HCT116 (cell line): ENCODE measurements around the gene TGFBR3L. TPM values are rescaled to one million over a fixed set of nuclear protein-coding genes. Genes with fewer than 3 reads are reported as not detected.

ENCODE experiments used
- ATAC-seq: fragments of 200-7000 bp; cut with Tn5 transposase; 2 replicates; pipeline ENCODE4 v1.9.1; 2020; ENCODE audit warnings: mild to moderate bottlenecking, moderate library complexity
- BruUV-seq: library from RNA; stranded (reverse); fragments of 400-500 nt; replicated peaks from 2 replicates; lab custom pipeline; 2021; lab: Mats Ljungman, UMichigan
- CTCF ChIA-PET: fragments of 300-600 bp; sonication (Branson Sonifier 250); formaldehyde crosslinking; loops from one replicate; lab custom pipeline; 2021; ENCODE audit warnings: antibody characterized with exemption; lab: Charles Lee
- POLR2A ChIA-PET: fragments of 300-600, 350-600 bp; sonication (Branson Sonifier 250); formaldehyde crosslinking; loops from one replicate; lab custom pipeline; 2021; ENCODE audit warnings: antibody characterized with exemption; lab: Charles Lee
- RAD21 ChIA-PET, 2 experiments: fragments of 300-600 bp; sonication (Branson Sonifier 250); formaldehyde crosslinking; loops; one replicate each; lab custom pipeline; 2023; ENCODE audit warnings: low total read pairs in 2 of 2; ENCODE audit not compliant: uncharacterized antibody in 2 of 2, unreplicated experiment in 2 of 2, low non-redundant PET in 1 of 2; lab: Charles Lee
- DNase-seq: peaks from one replicate; pipeline ENCODE4 v3.0.0-alpha.2; 2010; ENCODE audit warnings: low read depth, low spot score
- H2AFZ ChIP-seq: fragments of 200-600 bp; shearing (Covaris generic), sonication (generic); 2 replicates; pipeline ENCODE4 v1.6.1; 2017; ENCODE audit warnings: low read depth, mixed run types, mixed read lengths, antibody characterized with exemption, low read length; ENCODE audit not compliant: poor library complexity, severe bottlenecking
- H3K27ac ChIP-seq: 2 replicates; pipeline ENCODE4 v1.5.1; 2012; ENCODE audit warnings: low read depth, low read length
- H3K27me3 ChIP-seq: fragments of 200-600 bp; sonication (generic); 2 replicates; pipeline ENCODE4 v1.6.1; 2016; ENCODE audit warnings: mixed run types, low read length, mixed read lengths; ENCODE audit not compliant: insufficient read depth
- H3K36me3 ChIP-seq, 2 experiments: fragments of 200-500 bp in 1 of 2; fragments of 200-600 bp in 1 of 2; sonication (Bioruptor generic) in 1 of 2; sonication (generic) in 1 of 2; 2 replicates each; pipeline versions ENCODE4 v1.5.1 to v1.6.1; 2014 to 2016; ENCODE audit warnings: low read length in 2 of 2, inconsistent platforms in 1 of 2, mixed read lengths in 1 of 2, mixed run types in 1 of 2; ENCODE audit not compliant: insufficient read depth in 2 of 2, control insufficient read depth in 1 of 2
- H3K4me1 ChIP-seq, 2 experiments: fragments of 200-600 bp in 1 of 2; sonication (generic) in 1 of 2; 2 replicates each; pipeline versions ENCODE4 v1.5.1 to v1.6.1; 2012 to 2017; ENCODE audit warnings: low read length in 2 of 2, inconsistent platforms in 1 of 2, mild to moderate bottlenecking in 1 of 2, mixed read lengths in 1 of 2, mixed run types in 1 of 2, moderate library complexity in 1 of 2; ENCODE audit not compliant: insufficient read depth in 2 of 2, control insufficient read depth in 1 of 2
- H3K4me2 ChIP-seq: fragments of 200-600 bp; sonication (generic); 2 replicates; pipeline ENCODE4 v1.6.1; 2017; ENCODE audit warnings: mixed run types, low read length, mixed read lengths
- H3K4me3 ChIP-seq, 2 experiments: fragments of 200-600 bp in 1 of 2; sonication (generic) in 1 of 2; replicated peaks in 1 of 2; 2 replicates each; pipeline ENCODE4 v1.5.1; 2011 to 2016; ENCODE audit warnings: low read length in 2 of 2, control low read depth in 1 of 2, low read depth in 1 of 2, mild to moderate bottlenecking in 1 of 2, mixed read lengths in 1 of 2, mixed run types in 1 of 2
- H3K79me2 ChIP-seq: fragments of 200-600 bp; sonication (generic); 2 replicates; pipeline ENCODE4 v1.6.1; 2017; ENCODE audit warnings: mild to moderate bottlenecking, mixed run types, low read length, moderate library complexity, mixed read lengths; ENCODE audit not compliant: insufficient read depth
- H3K9ac ChIP-seq: fragments of 200-600 bp; sonication (generic); 2 replicates; pipeline ENCODE4 v1.6.1; 2016; ENCODE audit warnings: low read length, mixed read lengths
- H3K9me2 ChIP-seq: fragments of 200-600 bp; sonication (generic), shearing (Covaris generic); 2 replicates; pipeline ENCODE4 v1.6.1; 2017; ENCODE audit warnings: mixed run types, mild to moderate bottlenecking, moderate library complexity; ENCODE audit not compliant: insufficient read depth
- H3K9me3 ChIP-seq, 2 experiments: fragments of 200-500 bp in 1 of 2; fragments of 200-600 bp in 1 of 2; sonication (Bioruptor generic) in 1 of 2; sonication (generic) in 1 of 2; 2 replicates each; pipeline ENCODE4 v1.6.1; 2014 to 2017; ENCODE audit warnings: low read length in 2 of 2, mixed read lengths in 2 of 2, inconsistent platforms in 1 of 2, low read depth in 1 of 2, mild to moderate bottlenecking in 1 of 2, mixed run types in 1 of 2, moderate library complexity in 1 of 2; ENCODE audit not compliant: control insufficient read depth in 1 of 2, insufficient read depth in 1 of 2
- H4K20me1 ChIP-seq: fragments of 200-600 bp; sonication (generic), shearing (Covaris generic); 2 replicates; pipeline ENCODE4 v1.6.1; 2017; ENCODE audit warnings: mixed run types, mild to moderate bottlenecking, moderate library complexity; ENCODE audit not compliant: insufficient read depth
- ELF1 ChIP-seq: IDR thresholded peaks from 2 replicates; pipeline ENCODE4 v1.6.1; 2012; ENCODE audit warnings: low read depth, borderline replicate concordance
- FOSL1 ChIP-seq: IDR thresholded peaks from 2 replicates; pipeline ENCODE4 v1.6.1; 2012; ENCODE audit warnings: low read depth
- JUND ChIP-seq: IDR thresholded peaks from 2 replicates; pipeline ENCODE4 v1.6.1; 2012
- POLR2A ChIP-seq: IDR thresholded peaks from 2 replicates; pipeline ENCODE4 v1.7.0; 2011; ENCODE audit warnings: borderline replicate concordance; ENCODE audit not compliant: insufficient read depth, insufficient read length; ENCODE audit errors: extremely low read depth
- POLR2AphosphoS5 ChIP-seq: IDR thresholded peaks from 2 replicates; pipeline ENCODE4 v1.6.1; 2011; ENCODE audit warnings: mild to moderate bottlenecking, low read depth, low read length, moderate library complexity
- RAD21 ChIP-seq: IDR thresholded peaks from 2 replicates; pipeline ENCODE4 v1.6.1; 2012; ENCODE audit warnings: low read depth, mild to moderate bottlenecking
- TCF7L2 ChIP-seq: IDR thresholded peaks from 2 replicates; pipeline ENCODE4 v1.7.0; 2011; ENCODE audit warnings: borderline replicate concordance, inconsistent platforms; ENCODE audit not compliant: insufficient read depth, insufficient read length; ENCODE audit errors: extremely low read depth
- ZNF274 ChIP-seq: fragments of 200-500 bp; sonication (Bioruptor generic); IDR thresholded peaks from 2 replicates; pipeline ENCODE4 v1.6.1; 2014; ENCODE audit warnings: mild to moderate bottlenecking, low read depth, low read length, inconsistent platforms
- intact Hi-C: fragments of 100-400 bp; cut with micrococcal nuclease; formaldehyde crosslinking; loops from 2 replicates; pipeline ENCODE4 v1.10.0; 2022
- total RNA-seq: library from RNA; stranded (reverse); gene quantifications from one replicate; pipeline ENCODE4 v1.2.1, GENCODE V29; 2021; ENCODE audit not compliant: unreplicated experiment
- TF ChIP-seq, protein P1 (sequence below): IDR thresholded peaks from 2 replicates; pipeline ENCODE4 v1.6.1; 2012; ENCODE audit warnings: low read depth
- TF ChIP-seq, protein P2 (sequence below), 3 experiments: fragments of 200-600 bp in 1 of 3; sonication (generic) in 1 of 3; IDR thresholded peaks in 2 of 3; conservative IDR thresholded peaks in 1 of 3; 2 replicates each; pipeline ENCODE4 v1.5.1; 2012 to 2017; ENCODE audit warnings: low read depth in 2 of 3, low read length in 2 of 3, antibody characterized with exemption in 1 of 3, borderline replicate concordance in 1 of 3, control low read depth in 1 of 3, mild to moderate bottlenecking in 1 of 3, mixed read lengths in 1 of 3, mixed run types in 1 of 3, moderate library complexity in 1 of 3; ENCODE audit not compliant: insufficient read depth in 1 of 3

Gene TGFBR3L
- total RNA-seq, 1 experiment from 2014 or later = 30.9 TPM

DNA sequence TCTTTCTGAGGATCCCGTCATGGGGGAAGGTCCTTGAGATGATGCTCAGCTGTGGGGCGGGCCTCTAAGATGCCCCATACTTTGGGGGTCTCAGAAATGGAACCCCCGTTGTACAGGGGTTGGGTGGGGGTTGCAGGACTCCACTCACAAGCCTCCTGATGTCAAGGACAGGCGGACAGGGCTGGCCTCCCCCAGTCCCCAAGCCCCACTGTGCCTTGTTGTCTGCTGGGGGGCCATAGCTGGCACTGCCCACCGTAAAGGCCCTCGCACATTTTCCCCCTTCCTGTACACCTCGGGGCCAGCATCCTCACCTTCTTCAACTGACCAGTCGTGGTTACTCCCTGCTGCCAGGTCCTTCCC is 8.2 kb downstream of the TGFBR3L start:
- POLR2A ChIA-PET = no interaction called here
- Histone ChIP-seq H3K27ac (no peak overlapping the region), H2AFZ (no peak overlapping the region), H3K79me2 (peaks cover 10% of the 10 kb centered on the region; the same call in 1 of the 2 replicates), H4K20me1 (no peaks in the 10 kb centered on the region), H3K4me3 (no peak overlapping the region), H3K36me3 (peaks cover 0 to 12% of the 10 kb centered on the region in 2 experiments; a peak in 3 of 4 replicates), H3K4me2 (no peak overlapping the region), H3K4me1 (peaks cover 17 to 54% of the 10 kb centered on the region in 2 experiments), H3K9me2 (no peaks in the 10 kb centered on the region), H3K27me3 (no peaks in the 10 kb centered on the region), H3K9me3 (no peaks in the 10 kb centered on the region), H3K9ac (no peak overlapping the region)
- TF ChIP-seq JUND (no peak), RAD21 (no peak), ZNF274 (no peak), POLR2A (no peak), FOSL1 (no peak)
- DNase-seq = no peak
- CTCF ChIA-PET = interaction anchor here (3.6 kb wide), 1 partner anchor 54 kb away, joined by 41 read pairs; no protein-coding TSS in a partner anchor
- intact Hi-C loops = loop anchor here (5.0 kb wide), 1 partner anchor 71 kb away; no protein-coding TSS in a partner anchor
- ATAC-seq = no peak
- RAD21 ChIA-PET = no interaction called here
- BruUV-seq = no TSS peak

- POLR2A ChIA-PET = no interaction called here
- Histone ChIP-seq H3K9me3 (no peaks in the 10 kb centered on the region), H3K9ac (no peak overlapping the region), H3K4me2 (no peak overlapping the region), H3K79me2 (peaks cover 7% of the 10 kb centered on the region; the same call in 1 of the 2 replicates), H3K27ac (peak overlapping the region; percentile 16; the same call in 1 of the 2 replicates), H4K20me1 (no peaks in the 10 kb centered on the region), H2AFZ (no peak overlapping the region), H3K4me3 (no peak overlapping the region), H3K36me3 (peaks cover 0 to 12% of the 10 kb centered on the region in 2 experiments; a peak in 3 of 4 replicates), H3K27me3 (no peaks in the 10 kb centered on the region), H3K9me2 (no peaks in the 10 kb centered on the region), H3K4me1 (peaks cover 19 to 53% of the 10 kb centered on the region in 2 experiments)
- no peak for ATAC-seq
- DNase-seq = no peak
- intact Hi-C loops = loop anchor here (5.0 kb wide), 1 partner anchor 71 kb away; no protein-coding TSS in a partner anchor
- CTCF ChIA-PET = interaction anchor here (1.2 kb wide), 1 partner anchor 54 kb away, joined by 6 read pairs; no protein-coding TSS in a partner anchor
- no TSS peak for BruUV-seq
- RAD21 ChIA-PET = no interaction called here
- TF ChIP-seq, protein P1, sequence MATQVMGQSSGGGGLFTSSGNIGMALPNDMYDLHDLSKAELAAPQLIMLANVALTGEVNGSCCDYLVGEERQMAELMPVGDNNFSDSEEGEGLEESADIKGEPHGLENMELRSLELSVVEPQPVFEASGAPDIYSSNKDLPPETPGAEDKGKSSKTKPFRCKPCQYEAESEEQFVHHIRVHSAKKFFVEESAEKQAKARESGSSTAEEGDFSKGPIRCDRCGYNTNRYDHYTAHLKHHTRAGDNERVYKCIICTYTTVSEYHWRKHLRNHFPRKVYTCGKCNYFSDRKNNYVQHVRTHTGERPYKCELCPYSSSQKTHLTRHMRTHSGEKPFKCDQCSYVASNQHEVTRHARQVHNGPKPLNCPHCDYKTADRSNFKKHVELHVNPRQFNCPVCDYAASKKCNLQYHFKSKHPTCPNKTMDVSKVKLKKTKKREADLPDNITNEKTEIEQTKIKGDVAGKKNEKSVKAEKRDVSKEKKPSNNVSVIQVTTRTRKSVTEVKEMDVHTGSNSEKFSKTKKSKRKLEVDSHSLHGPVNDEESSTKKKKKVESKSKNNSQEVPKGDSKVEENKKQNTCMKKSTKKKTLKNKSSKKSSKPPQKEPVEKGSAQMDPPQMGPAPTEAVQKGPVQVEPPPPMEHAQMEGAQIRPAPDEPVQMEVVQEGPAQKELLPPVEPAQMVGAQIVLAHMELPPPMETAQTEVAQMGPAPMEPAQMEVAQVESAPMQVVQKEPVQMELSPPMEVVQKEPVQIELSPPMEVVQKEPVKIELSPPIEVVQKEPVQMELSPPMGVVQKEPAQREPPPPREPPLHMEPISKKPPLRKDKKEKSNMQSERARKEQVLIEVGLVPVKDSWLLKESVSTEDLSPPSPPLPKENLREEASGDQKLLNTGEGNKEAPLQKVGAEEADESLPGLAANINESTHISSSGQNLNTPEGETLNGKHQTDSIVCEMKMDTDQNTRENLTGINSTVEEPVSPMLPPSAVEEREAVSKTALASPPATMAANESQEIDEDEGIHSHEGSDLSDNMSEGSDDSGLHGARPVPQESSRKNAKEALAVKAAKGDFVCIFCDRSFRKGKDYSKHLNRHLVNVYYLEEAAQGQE = no peak
- TF ChIP-seq FOSL1 (no peak), POLR2AphosphoS5 (no peak), ELF1 (no peak), TCF7L2 (no peak)
- TF ChIP-seq, protein P2, sequence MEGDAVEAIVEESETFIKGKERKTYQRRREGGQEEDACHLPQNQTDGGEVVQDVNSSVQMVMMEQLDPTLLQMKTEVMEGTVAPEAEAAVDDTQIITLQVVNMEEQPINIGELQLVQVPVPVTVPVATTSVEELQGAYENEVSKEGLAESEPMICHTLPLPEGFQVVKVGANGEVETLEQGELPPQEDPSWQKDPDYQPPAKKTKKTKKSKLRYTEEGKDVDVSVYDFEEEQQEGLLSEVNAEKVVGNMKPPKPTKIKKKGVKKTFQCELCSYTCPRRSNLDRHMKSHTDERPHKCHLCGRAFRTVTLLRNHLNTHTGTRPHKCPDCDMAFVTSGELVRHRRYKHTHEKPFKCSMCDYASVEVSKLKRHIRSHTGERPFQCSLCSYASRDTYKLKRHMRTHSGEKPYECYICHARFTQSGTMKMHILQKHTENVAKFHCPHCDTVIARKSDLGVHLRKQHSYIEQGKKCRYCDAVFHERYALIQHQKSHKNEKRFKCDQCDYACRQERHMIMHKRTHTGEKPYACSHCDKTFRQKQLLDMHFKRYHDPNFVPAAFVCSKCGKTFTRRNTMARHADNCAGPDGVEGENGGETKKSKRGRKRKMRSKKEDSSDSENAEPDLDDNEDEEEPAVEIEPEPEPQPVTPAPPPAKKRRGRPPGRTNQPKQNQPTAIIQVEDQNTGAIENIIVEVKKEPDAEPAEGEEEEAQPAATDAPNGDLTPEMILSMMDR (IDR thresholded peaks at IDR 0.05 in 2 of 3, conservative IDR thresholded peaks at IDR 0.05 in 1 of 3; ENCODE audit: borderline replicate concordance in 1 of 3, insufficient read depth in 1 of 3, low read depth in 2 of 3, low read length in 2 of 3) = no peak
- TF ChIP-seq, all 23 proteins: peak for 0
These were observed 8.9 kb downstream of the TGFBR3L start for GRCh38 chr19:7923295-7924191.
